ENCODE data around the gene KLHL10.
A peak's percentile ranks its signal among the peaks of the same experiment; 100 is the strongest.
"Not testable (repeated sequence)": the region's sequence is repeated elsewhere in the genome, so short reads cannot be mapped to it uniquely, and the experiment has no call there.

KLHL10 gene

GRCh38 chr17:41825175-41825845 lies 12.3 kb upstream of the KLHL10 start:
- DNase-seq (ENCODE audit: low read depth, low spot score) = no peak
- Histone ChIP-seq H3K36me3 (ENCODE audit: insufficient read depth, insufficient read length, low read length) (peaks cover 75% of the 10 kb centered on the region), H3K27me3 (ENCODE audit: insufficient read depth, insufficient read length) (no peaks in the 10 kb centered on the region), H3K4me1 (ENCODE audit: insufficient read depth, insufficient read length) (peaks cover 5% of the 10 kb centered on the region), H3K9me3 (ENCODE audit: insufficient read depth, low read length) (no peaks in the 10 kb centered on the region), H3K4me3 (ENCODE audit: insufficient read length, low read depth) (no peak overlapping the region), H3K9ac (ENCODE audit: insufficient read length, low read depth) (no peak overlapping the region)
- no peak for TF ChIP-seq SUZ12 (IDR thresholded peaks at IDR 0.05; ENCODE audit: extremely low read depth, insufficient read depth, insufficient read length)
- no peak for TF ChIP-seq YY1 (IDR thresholded peaks at IDR 0.05; ENCODE audit: insufficient read depth, insufficient read length)
- no peak for TF ChIP-seq ZNF274 (IDR thresholded peaks at IDR 0.05; ENCODE audit: low read depth, low read length)

GRCh38 chr17:41829961-41830360 lies 7.7 kb upstream of the KLHL10 start:
- not testable (repeated sequence) for H3K27me3 ChIP-seq (ENCODE audit: insufficient read depth, insufficient read length); H3K9me3 ChIP-seq (ENCODE audit: insufficient read depth, low read length); H3K4me1 ChIP-seq (ENCODE audit: insufficient read depth, insufficient read length); H3K4me3 ChIP-seq (ENCODE audit: insufficient read length, low read depth); H3K9ac ChIP-seq (ENCODE audit: insufficient read length, low read depth); DNase-seq (ENCODE audit: low read depth, low spot score)
- peaks cover 74% of the 10 kb centered on the region for H3K36me3 ChIP-seq (ENCODE audit: insufficient read depth, insufficient read length, low read length)

- H3K4me3 ChIP-seq (ENCODE audit: insufficient read length, low read depth) = peak overlapping the region; percentile 78
- H3K4me1 ChIP-seq (ENCODE audit: insufficient read depth, insufficient read length) = no peaks in the 10 kb centered on the region
- peaks cover 37% of the 10 kb centered on the region for H3K36me3 ChIP-seq (ENCODE audit: insufficient read depth, insufficient read length, low read length)
- no peak for DNase-seq (ENCODE audit: low read depth, low spot score)
- TF ChIP-seq YY1 (IDR thresholded peaks at IDR 0.05; ENCODE audit: insufficient read depth, insufficient read length) = no peak
- no peak for TF ChIP-seq SUZ12 (IDR thresholded peaks at IDR 0.05; ENCODE audit: extremely low read depth, insufficient read depth, insufficient read length)
- TF ChIP-seq ZNF274 (IDR thresholded peaks at IDR 0.05; ENCODE audit: low read depth, low read length) = no peak
- no peaks in the 10 kb centered on the region for H3K9me3 ChIP-seq (ENCODE audit: insufficient read depth, low read length)
- peak overlapping the region; percentile 90 for H3K9ac ChIP-seq (ENCODE audit: insufficient read length, low read depth)
- H3K27me3 ChIP-seq (ENCODE audit: insufficient read depth, insufficient read length) = peaks cover 22% of the 10 kb centered on the region
Measured at GRCh38 chr17:41835214-41835799, 2.3 kb upstream of the KLHL10 start.

- H3K9ac ChIP-seq (ENCODE audit: insufficient read length, low read depth) = peak within 1 kb of the TSS; percentile 90
- H3K27me3 ChIP-seq (ENCODE audit: insufficient read depth, insufficient read length) = peaks cover 22% of the 10 kb centered on the region
- TF ChIP-seq ZNF274 (IDR thresholded peaks at IDR 0.05; ENCODE audit: low read depth, low read length) = no peak
- TF ChIP-seq SUZ12 (IDR thresholded peaks at IDR 0.05; ENCODE audit: extremely low read depth, insufficient read depth, insufficient read length) = no peak
- TF ChIP-seq YY1 (IDR thresholded peaks at IDR 0.05; ENCODE audit: insufficient read depth, insufficient read length) = no peak
- H3K4me1 ChIP-seq (ENCODE audit: insufficient read depth, insufficient read length) = no peaks in the 10 kb centered on the region
- peak within 1 kb of the TSS; percentile 78 for H3K4me3 ChIP-seq (ENCODE audit: insufficient read length, low read depth)
- H3K9me3 ChIP-seq (ENCODE audit: insufficient read depth, low read length) = no peaks in the 10 kb centered on the region
- peaks cover 31% of the 10 kb centered on the region for H3K36me3 ChIP-seq (ENCODE audit: insufficient read depth, insufficient read length, low read length)
- no peak for DNase-seq (ENCODE audit: low read depth, low spot score)
Measured at GRCh38 chr17:41835800-41836549, 1.6 kb upstream of the KLHL10 start, which contains the start of gene NT5C3B. TSS of gene NT5C3B (minus strand) at chr17:41836232. CDS start at chr17:41836193, 39 bp downstream.

GRCh38 chr17:41836550-41837196 lies 952 bp upstream of the KLHL10 start:
- H3K4me3 ChIP-seq (ENCODE audit: insufficient read length, low read depth) = peak overlapping the region; percentile 19

DNA sequence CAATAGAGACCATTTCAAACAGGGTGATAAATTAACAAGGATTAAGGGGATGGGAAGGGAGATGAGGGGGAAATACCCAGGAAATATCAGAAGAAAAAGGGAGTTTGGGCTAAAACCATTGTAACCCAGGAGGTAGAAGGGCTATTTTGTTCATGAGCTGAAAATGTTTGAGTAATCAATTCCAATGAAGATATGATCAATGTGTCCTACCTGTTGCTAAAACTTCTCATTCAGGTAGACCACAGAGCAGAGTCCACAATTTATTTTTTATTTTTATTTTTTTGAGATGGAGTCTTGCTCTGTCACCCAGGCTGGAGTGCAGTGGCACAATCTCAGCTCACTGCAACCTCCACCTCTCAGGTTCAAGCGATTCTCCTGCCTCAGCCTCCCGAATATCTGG lies 1.8 kb downstream of the KLHL10 start:
- not testable (repeated sequence) for H3K9ac ChIP-seq (ENCODE audit: insufficient read length, low read depth); H3K36me3 ChIP-seq (ENCODE audit: insufficient read depth, insufficient read length, low read length); H3K4me1 ChIP-seq (ENCODE audit: insufficient read depth, insufficient read length); DNase-seq (ENCODE audit: low read depth, low spot score); H3K4me3 ChIP-seq (ENCODE audit: insufficient read length, low read depth); H3K9me3 ChIP-seq (ENCODE audit: insufficient read depth, low read length)
- peaks cover 22% of the 10 kb centered on the region for H3K27me3 ChIP-seq (ENCODE audit: insufficient read depth, insufficient read length)

More at GRCh38 chr17:41836550-41837196, 952 bp upstream of the KLHL10 start:
- no peaks in the 10 kb centered on the region for H3K4me1 ChIP-seq (ENCODE audit: insufficient read depth, insufficient read length)
- no peaks in the 10 kb centered on the region for H3K9me3 ChIP-seq (ENCODE audit: insufficient read depth, low read length)
- peak overlapping the region; percentile 66 for H3K9ac ChIP-seq (ENCODE audit: insufficient read length, low read depth)
- TF ChIP-seq YY1 (IDR thresholded peaks at IDR 0.05; ENCODE audit: insufficient read depth, insufficient read length) (no peak), SUZ12 (IDR thresholded peaks at IDR 0.05; ENCODE audit: extremely low read depth, insufficient read depth, insufficient read length) (no peak), ZNF274 (IDR thresholded peaks at IDR 0.05; ENCODE audit: low read depth, low read length) (no peak)
- DNase-seq (ENCODE audit: low read depth, low spot score) = no peak
- H3K36me3 ChIP-seq (ENCODE audit: insufficient read depth, insufficient read length, low read length) = peaks cover 25% of the 10 kb centered on the region
- H3K27me3 ChIP-seq (ENCODE audit: insufficient read depth, insufficient read length) = peaks cover 22% of the 10 kb centered on the region

- DNase-seq (ENCODE audit: low read depth, low spot score); H3K4me1 ChIP-seq (ENCODE audit: insufficient read depth, insufficient read length); H3K4me3 ChIP-seq (ENCODE audit: insufficient read length, low read depth); H3K9me3 ChIP-seq (ENCODE audit: insufficient read depth, low read length); H3K36me3 ChIP-seq (ENCODE audit: insufficient read depth, insufficient read length, low read length); H3K9ac ChIP-seq (ENCODE audit: insufficient read length, low read depth): not testable (repeated sequence)
- H3K27me3 ChIP-seq (ENCODE audit: insufficient read depth, insufficient read length) = peaks cover 16% of the 10 kb centered on the region
Measured at GRCh38 chr17:41840781-41841180, 3.2 kb downstream of the KLHL10 start.

Data from NT2/D1 (cell line).